Heart left ventricle (tissue), 13 donors: ENCODE data around the gene FOXP1.

Experiments used
- POLR2A ChIP-seq, 2 donors: fragments of 450-650 bp; IDR thresholded peaks; one replicate each; pipeline ENCODE4 v1.6.1; 2017; ENCODE audit warnings: antibody characterized with exemption in 2 of 2, mild to moderate bottlenecking in 2 of 2, moderate library complexity in 2 of 2
- TF ChIP-seq, protein P1 (sequence below), 12 donors: fragments of 200-600 bp; sonication (generic) in 4 of 12; IDR thresholded peaks; one replicate each; pipeline versions ENCODE4 v1.5.0 to v1.8.0; 2018 to 2022; ENCODE audit warnings: antibody characterized with exemption in 12 of 12, mild to moderate bottlenecking in 5 of 12
- donor health status: ischemic (EF 13 %, LVEDD 7.1; RV severe dilation, severe dysfunction).
- donor health status: DM: no; HTN: yes; CAD: no.
- donor health status: DM: no; HTN: no; CAD: no.
- donor health status: ischemic (EF 25% LVEDD 6.9; RV normal size, moderate dysfunction).
- donor health status: ischemic (EF 25% LVEDD 5.7; RV mildly dilated, moderate dysfunction).
- donor health status: ischemic (EF 35%, LVEDD 5.7; RV mildly dilated, moderate dysfunction).
- donor health status: nonischemic (EF 11% LVEDD 7.7; RV severe dilation, severe dysfunction).
- donor health status: DM: yes; HTN: yes; CAD: no.
- donor health status: PGD.
- donor health status: ischemic (EF 29% LVEDD 5.4; RV normal size, mild dysfunction).
- donor health status: nonischemic (EF 23%, LVEDD 6.1; RV moderate dilation, normal function).

DNA sequence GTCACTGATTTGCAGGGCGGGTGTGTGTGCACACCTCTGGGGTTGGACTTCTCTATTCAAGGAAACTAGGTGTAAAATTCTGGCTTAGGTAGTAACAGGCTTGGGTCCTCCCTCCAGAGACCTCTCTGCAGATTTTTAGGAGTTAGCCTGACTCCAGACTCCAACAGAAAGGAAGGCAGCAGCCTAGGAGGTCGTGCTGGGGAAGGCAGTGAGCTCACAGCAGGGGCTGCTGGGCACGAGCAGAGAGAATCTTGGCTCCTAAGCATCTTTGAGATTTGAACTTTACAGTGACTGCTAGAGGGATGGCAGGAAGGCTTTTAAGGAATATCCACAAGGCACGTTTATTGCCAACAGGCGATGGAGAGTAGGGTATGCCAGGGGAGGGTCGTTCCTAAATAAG is 612.6 kb downstream of the FOXP1 start:
- TF ChIP-seq, protein P1, sequence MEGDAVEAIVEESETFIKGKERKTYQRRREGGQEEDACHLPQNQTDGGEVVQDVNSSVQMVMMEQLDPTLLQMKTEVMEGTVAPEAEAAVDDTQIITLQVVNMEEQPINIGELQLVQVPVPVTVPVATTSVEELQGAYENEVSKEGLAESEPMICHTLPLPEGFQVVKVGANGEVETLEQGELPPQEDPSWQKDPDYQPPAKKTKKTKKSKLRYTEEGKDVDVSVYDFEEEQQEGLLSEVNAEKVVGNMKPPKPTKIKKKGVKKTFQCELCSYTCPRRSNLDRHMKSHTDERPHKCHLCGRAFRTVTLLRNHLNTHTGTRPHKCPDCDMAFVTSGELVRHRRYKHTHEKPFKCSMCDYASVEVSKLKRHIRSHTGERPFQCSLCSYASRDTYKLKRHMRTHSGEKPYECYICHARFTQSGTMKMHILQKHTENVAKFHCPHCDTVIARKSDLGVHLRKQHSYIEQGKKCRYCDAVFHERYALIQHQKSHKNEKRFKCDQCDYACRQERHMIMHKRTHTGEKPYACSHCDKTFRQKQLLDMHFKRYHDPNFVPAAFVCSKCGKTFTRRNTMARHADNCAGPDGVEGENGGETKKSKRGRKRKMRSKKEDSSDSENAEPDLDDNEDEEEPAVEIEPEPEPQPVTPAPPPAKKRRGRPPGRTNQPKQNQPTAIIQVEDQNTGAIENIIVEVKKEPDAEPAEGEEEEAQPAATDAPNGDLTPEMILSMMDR (IDR thresholded peaks at IDR 0.05): no peak
- TF ChIP-seq POLR2A (IDR thresholded peaks at IDR 0.05): no peak
